Kidney epithelial cell (primary cell): ENCODE data around the gene CCL3. TPM values are rescaled to one million over a fixed set of nuclear protein-coding genes. Genes with fewer than 3 reads are reported as not detected.
"Not testable (repeated sequence)": the region's sequence is repeated elsewhere in the genome, so short reads cannot be mapped to it uniquely, and the experiment has no call there.

ENCODE experiments used
- DNase-seq: peaks from one replicate; pipeline ENCODE4 v3.0.0-alpha.2; 2010; ENCODE audit warnings: low read depth
- H3K27me3 ChIP-seq: 2 replicates; pipeline ENCODE4 v1.6.0; 2011; ENCODE audit warnings: low read length; ENCODE audit not compliant: control insufficient read depth, insufficient read depth
- H3K36me3 ChIP-seq: 2 replicates; pipeline ENCODE4 v1.5.1; 2011; ENCODE audit warnings: low read length; ENCODE audit not compliant: control insufficient read depth, insufficient read depth
- H3K4me3 ChIP-seq: 2 replicates; pipeline ENCODE4 v1.5.1; 2011; ENCODE audit warnings: low read depth, mild to moderate bottlenecking, control low read depth, low read length
- total RNA-seq: library from RNA; depleted of rRNA; stranded (reverse); fragments of >200 nt; gene quantifications from 2 replicates; pipeline ENCODE4 v1.2.3, GENCODE V29; 2015
- TF ChIP-seq, protein P1 (sequence below): IDR thresholded peaks from 2 replicates; pipeline ENCODE4 v1.5.1; 2011; ENCODE audit warnings: mild to moderate bottlenecking, moderate library complexity, low read length, control low read depth, inconsistent platforms; ENCODE audit not compliant: insufficient read depth, poor library complexity, severe bottlenecking

CCL3 gene
- total RNA-seq, 1 donor from 2014 or later: 0.71 TPM

DNA sequence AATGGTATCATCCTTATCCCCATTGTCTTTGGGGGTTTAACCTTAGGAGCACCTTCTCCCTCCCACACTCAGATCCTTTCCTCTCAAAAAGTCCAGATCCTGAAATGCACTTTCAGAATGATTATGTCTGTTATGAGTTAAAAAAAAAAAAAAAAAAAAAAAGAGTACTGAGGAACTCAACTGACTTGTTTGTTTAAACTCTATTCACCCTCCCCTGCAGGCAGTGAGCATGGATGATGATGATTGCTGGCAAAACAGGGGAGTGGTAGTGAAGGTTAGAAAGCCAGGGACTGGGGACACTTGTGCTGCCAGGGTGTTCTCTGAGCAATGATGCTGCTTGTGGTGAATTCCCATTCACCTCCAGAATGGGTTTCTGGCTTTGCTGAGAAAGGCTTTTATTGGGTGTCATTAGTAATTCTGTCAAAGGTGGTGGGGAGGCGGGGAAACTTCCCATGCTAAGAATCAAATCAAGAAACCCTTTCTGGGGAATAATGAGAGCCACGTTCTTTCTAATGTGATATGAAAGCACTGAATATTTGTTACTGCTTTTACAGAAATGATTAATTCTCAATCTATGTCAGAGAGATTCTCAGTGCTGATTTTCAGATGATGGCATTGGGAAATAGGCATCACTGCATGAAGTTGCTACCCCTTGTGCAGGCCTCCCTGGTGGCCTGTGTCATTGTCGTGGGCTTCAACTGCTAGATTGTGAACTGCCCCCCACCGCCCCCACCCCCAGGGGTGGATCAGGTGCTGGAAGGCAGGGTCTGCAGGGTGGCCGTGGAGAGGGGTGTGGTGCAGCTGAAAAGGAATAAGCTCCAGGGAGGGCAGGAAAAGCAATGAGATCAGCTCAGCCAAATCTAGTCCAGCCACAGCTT, 27.8 kb upstream of the CCL3 start:
- DNase-seq: no peak
- TF ChIP-seq, protein P1, sequence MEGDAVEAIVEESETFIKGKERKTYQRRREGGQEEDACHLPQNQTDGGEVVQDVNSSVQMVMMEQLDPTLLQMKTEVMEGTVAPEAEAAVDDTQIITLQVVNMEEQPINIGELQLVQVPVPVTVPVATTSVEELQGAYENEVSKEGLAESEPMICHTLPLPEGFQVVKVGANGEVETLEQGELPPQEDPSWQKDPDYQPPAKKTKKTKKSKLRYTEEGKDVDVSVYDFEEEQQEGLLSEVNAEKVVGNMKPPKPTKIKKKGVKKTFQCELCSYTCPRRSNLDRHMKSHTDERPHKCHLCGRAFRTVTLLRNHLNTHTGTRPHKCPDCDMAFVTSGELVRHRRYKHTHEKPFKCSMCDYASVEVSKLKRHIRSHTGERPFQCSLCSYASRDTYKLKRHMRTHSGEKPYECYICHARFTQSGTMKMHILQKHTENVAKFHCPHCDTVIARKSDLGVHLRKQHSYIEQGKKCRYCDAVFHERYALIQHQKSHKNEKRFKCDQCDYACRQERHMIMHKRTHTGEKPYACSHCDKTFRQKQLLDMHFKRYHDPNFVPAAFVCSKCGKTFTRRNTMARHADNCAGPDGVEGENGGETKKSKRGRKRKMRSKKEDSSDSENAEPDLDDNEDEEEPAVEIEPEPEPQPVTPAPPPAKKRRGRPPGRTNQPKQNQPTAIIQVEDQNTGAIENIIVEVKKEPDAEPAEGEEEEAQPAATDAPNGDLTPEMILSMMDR: no peak
- Histone ChIP-seq H3K27me3 (no peaks in the 10 kb centered on the region), H3K36me3 (no peaks in the 10 kb centered on the region), H3K4me3 (no peak overlapping the region)

DNA sequence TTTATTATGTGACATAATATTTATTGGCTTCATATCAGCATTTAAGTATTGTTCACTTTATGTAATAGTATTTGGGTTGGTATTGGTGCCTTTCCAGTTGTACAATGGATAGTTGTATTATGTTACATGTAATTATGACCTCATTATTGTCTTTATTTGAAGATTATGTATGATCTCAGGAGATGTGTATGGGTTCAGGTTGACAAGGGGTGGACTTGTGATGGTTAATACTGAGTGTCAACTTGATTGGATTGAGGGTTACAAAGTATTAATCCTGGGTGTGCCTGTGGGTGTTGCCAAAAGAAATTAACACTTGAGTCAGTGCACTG, 25.7 kb upstream of the CCL3 start:
- not testable (repeated sequence) for DNase-seq, H3K4me3 ChIP-seq, H3K36me3 ChIP-seq, H3K27me3 ChIP-seq

DNA sequence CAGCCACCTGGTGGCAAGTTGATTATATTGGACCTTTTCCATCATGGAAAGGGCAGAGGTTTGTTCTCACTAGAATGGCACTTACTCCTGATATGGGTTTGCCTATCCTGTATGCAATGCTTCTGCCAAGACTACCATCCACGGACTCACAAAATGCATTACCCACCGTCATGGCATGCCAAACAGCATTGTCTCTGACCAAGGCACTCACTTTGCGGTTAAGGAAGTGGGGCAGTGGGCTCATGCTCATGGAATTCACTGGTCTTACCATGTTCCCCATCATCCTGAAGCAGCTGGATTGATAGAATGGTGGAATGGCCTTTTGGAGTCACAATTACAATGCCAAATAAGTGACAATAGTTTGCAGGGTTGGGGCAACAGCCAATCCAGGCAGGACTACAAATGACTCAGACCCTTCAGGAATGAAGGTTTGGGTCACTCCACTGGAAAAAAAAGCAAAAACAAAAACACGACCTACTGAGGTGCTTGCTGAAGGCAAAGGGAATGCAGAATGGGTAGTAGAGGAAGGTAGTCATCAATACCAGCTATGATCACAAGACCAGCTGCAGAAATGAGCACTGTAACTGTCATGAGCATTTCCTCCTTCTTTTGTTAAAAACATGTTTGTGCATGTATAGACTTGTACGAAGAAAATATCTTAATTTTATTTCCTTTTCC, 25.2 kb upstream of the CCL3 start:
- not testable (repeated sequence) for H3K27me3 ChIP-seq, DNase-seq, H3K36me3 ChIP-seq, H3K4me3 ChIP-seq

DNA sequence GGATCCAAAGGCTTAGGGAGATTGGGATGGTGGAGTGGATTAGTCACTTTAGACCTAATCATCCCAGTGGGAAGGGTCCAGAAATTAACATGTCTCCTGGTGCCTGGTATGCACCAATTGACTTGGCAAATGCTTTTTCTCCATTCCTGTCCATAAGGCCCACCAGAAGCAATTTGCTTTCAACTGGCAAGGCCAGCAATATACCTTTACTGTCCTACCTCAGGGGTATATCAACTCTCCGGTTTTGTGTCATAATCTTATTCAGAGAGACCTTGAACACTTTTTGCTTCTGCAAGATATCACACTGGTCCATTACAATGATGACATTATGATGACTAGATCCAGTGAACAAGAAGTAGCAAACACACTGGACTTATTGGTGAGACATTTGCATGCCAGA, 23.2 kb upstream of the CCL3 start:
- not testable (repeated sequence) for DNase-seq, H3K4me3 ChIP-seq, H3K36me3 ChIP-seq, H3K27me3 ChIP-seq

DNA sequence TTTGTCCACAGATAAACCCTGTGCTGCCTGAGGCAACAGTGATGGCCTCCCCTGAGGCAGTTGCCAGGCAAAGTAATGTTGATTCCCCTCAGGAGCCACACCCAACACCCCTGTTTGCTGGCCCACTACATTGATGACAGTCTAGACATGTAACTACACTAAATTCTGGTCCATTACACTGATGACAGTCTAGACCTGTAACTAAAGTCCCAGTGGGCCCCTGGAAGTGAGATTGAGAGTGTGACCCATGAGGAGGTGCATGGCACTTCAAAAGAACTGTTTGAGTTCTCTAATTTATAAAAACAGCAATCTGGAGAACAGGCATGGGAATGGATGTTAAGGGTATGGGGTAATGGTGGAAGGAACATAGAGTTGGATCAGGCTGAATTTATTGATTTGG, 22.6 kb upstream of the CCL3 start:
- DNase-seq: no peak
- Histone ChIP-seq H3K27me3 (no peaks in the 10 kb centered on the region), H3K36me3 (no peaks in the 10 kb centered on the region), H3K4me3 (no peak overlapping the region)
- TF ChIP-seq, protein P1: no peak

DNA sequence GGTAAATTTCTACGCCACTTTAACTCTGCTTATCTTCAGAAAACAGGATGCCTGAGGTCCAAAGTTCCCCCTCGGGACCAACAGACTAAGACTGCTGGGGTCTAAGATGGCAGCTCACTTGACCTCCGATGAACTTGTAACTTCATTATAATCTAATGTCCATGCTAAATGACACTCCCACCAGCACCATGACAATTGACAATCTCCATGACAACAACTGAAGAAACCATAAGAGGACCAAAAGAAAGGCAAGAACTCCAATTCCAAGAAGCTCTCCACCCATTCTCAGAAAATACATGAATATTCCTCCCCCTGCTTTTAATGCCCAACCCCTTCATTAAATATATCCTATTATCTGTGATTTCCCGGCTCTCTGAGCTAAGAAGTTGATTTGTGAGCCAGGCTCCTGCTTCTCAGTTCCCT, 21.1 kb upstream of the CCL3 start:
- Histone ChIP-seq H3K27me3 (no peaks in the 10 kb centered on the region), H3K4me3 (no peak overlapping the region), H3K36me3 (no peaks in the 10 kb centered on the region)
- no peak for DNase-seq
- TF ChIP-seq, protein P1: no peak

DNA sequence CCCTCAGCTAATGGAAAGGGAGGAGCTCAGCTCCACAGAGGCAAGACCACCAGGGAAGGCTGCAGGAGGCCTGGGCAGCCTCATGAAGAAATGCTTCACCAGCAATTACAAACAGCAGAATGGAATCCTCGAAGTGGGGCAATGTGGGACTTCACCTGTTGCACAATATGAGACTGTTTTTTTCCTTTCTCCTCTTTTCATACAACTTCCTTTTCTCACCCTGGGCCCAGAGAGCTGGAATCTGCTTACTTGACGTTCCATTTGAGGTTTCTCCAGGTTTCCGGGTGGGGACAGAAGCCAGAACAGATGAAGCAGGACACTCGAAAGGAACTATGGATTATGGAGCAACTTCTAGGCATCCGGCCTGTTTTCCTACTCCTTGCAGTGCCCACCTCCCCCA, 18.3 kb upstream of the CCL3 start:
- not testable (repeated sequence) for DNase-seq, H3K36me3 ChIP-seq, H3K4me3 ChIP-seq, H3K27me3 ChIP-seq

DNA sequence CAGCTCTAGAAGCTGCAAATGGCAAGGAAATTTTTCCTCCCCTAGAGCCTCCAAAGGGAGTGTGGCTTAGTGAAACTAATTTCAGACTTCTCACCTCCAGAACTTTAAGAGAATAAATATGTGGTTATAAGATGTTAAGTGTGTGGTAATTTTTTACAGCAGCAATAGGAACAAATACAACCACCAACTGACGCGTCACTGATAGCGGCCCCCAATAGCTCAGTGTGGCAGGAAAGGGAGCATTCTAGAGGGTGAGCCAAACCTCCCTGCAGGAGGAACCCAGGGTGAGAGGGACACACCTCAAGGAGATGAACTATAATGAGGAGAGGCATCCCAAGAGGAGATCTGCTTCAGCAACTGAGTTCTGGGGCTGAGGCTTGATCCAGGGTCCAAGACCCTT, 17.7 kb upstream of the CCL3 start:
- Histone ChIP-seq H3K27me3 (no peaks in the 10 kb centered on the region), H3K4me3 (no peak overlapping the region), H3K36me3 (no peaks in the 10 kb centered on the region)
- TF ChIP-seq, protein P1: no peak
- no peak for DNase-seq
